Vagina (tissue), 2 donors: ENCODE results near the gene CD58.
"Not testable (repeated sequence)": the region's sequence is repeated elsewhere in the genome, so short reads cannot be mapped to it uniquely, and the experiment has no call there.

ENCODE experiments used
- POLR2A ChIP-seq, 2 donors: fragments of 450-650 bp; IDR thresholded peaks; one replicate each; pipeline ENCODE4 v1.6.1; 2017; ENCODE audit warnings: antibody characterized with exemption in 2 of 2, mild to moderate bottlenecking in 2 of 2, moderate library complexity in 2 of 2
- POLR2AphosphoS5 ChIP-seq, 2 donors: sonication (generic); formaldehyde crosslinking; IDR thresholded peaks; one replicate each; pipeline ENCODE4 v1.9.0; 2017; ENCODE audit warnings: antibody characterized with exemption in 2 of 2, mild to moderate bottlenecking in 2 of 2, low read depth in 1 of 2; ENCODE audit not compliant: insufficient read depth in 1 of 2
- TF ChIP-seq, protein P1 (sequence below), 3 experiments: fragments of 450-650 bp in 2 of 3; fragments of 200-600 bp in 1 of 3; sonication (generic) in 1 of 3; IDR thresholded peaks; one replicate each; pipeline ENCODE4 v1.5.1; 2017 to 2019; ENCODE audit warnings: antibody characterized with exemption in 3 of 3, mild to moderate bottlenecking in 2 of 3, moderate library complexity in 2 of 3

DNA sequence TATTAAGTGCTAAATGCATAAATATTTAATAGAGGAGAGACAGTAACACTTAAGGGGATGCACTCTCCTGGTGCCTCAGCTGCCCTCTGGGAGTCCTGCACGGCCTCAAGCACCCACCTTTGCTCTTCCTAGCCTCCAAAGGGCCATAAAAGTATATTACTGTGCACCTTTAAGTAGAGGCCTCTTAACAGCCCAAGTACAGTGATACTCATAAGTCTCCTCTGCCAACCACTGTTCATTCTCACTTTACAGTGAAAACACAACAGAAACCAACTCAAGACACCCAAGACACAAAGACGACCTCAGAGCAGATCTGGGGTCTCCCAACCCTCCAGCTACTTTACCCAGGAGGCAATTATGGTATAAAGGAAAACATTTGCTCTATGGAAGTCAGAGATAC lies 26.6 kb upstream of the CD58 start:
- TF ChIP-seq, protein P1, sequence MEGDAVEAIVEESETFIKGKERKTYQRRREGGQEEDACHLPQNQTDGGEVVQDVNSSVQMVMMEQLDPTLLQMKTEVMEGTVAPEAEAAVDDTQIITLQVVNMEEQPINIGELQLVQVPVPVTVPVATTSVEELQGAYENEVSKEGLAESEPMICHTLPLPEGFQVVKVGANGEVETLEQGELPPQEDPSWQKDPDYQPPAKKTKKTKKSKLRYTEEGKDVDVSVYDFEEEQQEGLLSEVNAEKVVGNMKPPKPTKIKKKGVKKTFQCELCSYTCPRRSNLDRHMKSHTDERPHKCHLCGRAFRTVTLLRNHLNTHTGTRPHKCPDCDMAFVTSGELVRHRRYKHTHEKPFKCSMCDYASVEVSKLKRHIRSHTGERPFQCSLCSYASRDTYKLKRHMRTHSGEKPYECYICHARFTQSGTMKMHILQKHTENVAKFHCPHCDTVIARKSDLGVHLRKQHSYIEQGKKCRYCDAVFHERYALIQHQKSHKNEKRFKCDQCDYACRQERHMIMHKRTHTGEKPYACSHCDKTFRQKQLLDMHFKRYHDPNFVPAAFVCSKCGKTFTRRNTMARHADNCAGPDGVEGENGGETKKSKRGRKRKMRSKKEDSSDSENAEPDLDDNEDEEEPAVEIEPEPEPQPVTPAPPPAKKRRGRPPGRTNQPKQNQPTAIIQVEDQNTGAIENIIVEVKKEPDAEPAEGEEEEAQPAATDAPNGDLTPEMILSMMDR (IDR thresholded peaks at IDR 0.05) = not testable (repeated sequence)
- not testable (repeated sequence) for TF ChIP-seq POLR2A (IDR thresholded peaks at IDR 0.05); POLR2AphosphoS5 (IDR thresholded peaks at IDR 0.05; ENCODE audit: insufficient read depth in 1 of 2, low read depth in 1 of 2)
